HEK293T (cell line): Measurements from ENCODE around the gene AHCTF1.

Experiments used
- ELF4 ChIP-seq: fragments of 450-650 bp; IDR thresholded peaks from 2 replicates; pipeline ENCODE4 v1.6.1; 2017; ENCODE audit warnings: antibody characterized with exemption
- ZNF384 ChIP-seq: fragments of 450-650 bp; IDR thresholded peaks from 2 replicates; pipeline ENCODE4 v1.6.1; 2016

DNA sequence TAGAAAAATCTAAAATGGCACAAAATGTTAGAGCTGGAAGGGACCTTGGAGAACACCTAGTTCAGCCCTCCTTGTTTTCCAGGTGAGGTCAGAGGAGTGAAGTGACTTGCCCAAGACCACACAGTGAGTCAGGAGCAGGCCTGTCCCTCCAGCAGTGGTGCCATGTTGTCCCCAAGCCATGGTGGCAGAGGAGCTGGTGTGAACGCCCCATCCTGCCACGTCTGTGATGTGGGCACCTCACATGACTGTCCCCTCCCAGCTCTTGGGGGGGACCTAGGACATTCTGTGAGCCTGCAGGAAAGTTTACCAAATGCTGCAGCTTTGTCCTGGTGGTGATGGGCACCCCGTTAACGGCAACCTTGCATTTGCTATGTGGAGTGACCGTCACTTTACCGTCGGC, 141.4 kb downstream of the AHCTF1 start:
- TF ChIP-seq ELF4 (no peak), ZNF384 (no peak)
